Measurements from ENCODE around the gene MARCHF10.
"Not testable (repeated sequence)": the region's sequence is repeated elsewhere in the genome, so short reads cannot be mapped to it uniquely, and the experiment has no call there.

The MARCHF10 gene

GRCh38 chr17:62696726-62697490, 111.2 kb downstream of the MARCHF10 start:
- DNase-seq (ENCODE audit: low spot score) = no peak

- DNase-seq (ENCODE audit: low spot score) = no peak
Observed at GRCh38 chr17:62696256-62696655, 111.9 kb downstream of the MARCHF10 start.

GRCh38 chr17:62695093-62695738, 112.9 kb downstream of the MARCHF10 start:
- not testable (repeated sequence) for DNase-seq (ENCODE audit: low spot score)

GRCh38 chr17:62693616-62694409, 114.3 kb downstream of the MARCHF10 start:
- DNase-seq (ENCODE audit: low spot score) = no peak

GRCh38 chr17:62692721-62693431, 115.2 kb downstream of the MARCHF10 start:
- no peak for DNase-seq (ENCODE audit: low spot score)

GRCh38 chr17:62692159-62692651, 115.9 kb downstream of the MARCHF10 start:
- DNase-seq (ENCODE audit: low spot score) = no peak

GRCh38 chr17:62691589-62691915, 116.6 kb downstream of the MARCHF10 start:
- not testable (repeated sequence) for DNase-seq (ENCODE audit: low spot score)

GRCh38 chr17:62690168-62690897, 117.8 kb downstream of the MARCHF10 start:
- no peak for DNase-seq (ENCODE audit: low spot score)

- no peak for DNase-seq (ENCODE audit: low spot score)
Observed at GRCh38 chr17:62689441-62690167, 118.5 kb downstream of the MARCHF10 start.

GRCh38 chr17:62688398-62689160, 119.5 kb downstream of the MARCHF10 start:
- no peak for DNase-seq (ENCODE audit: low spot score)

- DNase-seq (ENCODE audit: low spot score) = no peak
Observed at GRCh38 chr17:62687997-62688396, 120.1 kb downstream of the MARCHF10 start.

GRCh38 chr17:62684179-62684578, 123.9 kb downstream of the MARCHF10 start:
- DNase-seq (ENCODE audit: low spot score) = no peak

GRCh38 chr17:62681939-62682381, 126.2 kb downstream of the MARCHF10 start:
- DNase-seq (ENCODE audit: low spot score) = no peak

GRCh38 chr17:62681061-62681938, 126.8 kb downstream of the MARCHF10 start:
- no peak for DNase-seq (ENCODE audit: low spot score)

GRCh38 chr17:62680541-62681052, 127.5 kb downstream of the MARCHF10 start:
- DNase-seq (ENCODE audit: low spot score) = no peak

- no peak for DNase-seq (ENCODE audit: low spot score)
Observed at GRCh38 chr17:62679866-62680377, 128.2 kb downstream of the MARCHF10 start.

GRCh38 chr17:62678214-62678919, 129.7 kb downstream of the MARCHF10 start:
- DNase-seq (ENCODE audit: low spot score) = no peak

Measured in activated CD4-positive, alpha-beta T cell treated with anti-CD3 and anti-CD28 coated beads, Interleukin-2, Interleukin-4, amounts not matched to agents 100 ng/mL and 50 ng/mL, durations not matched to agents 16 hours and 8 hours (primary cell).